ENCODE results near the gene PEX26. TPM values are rescaled to one million over a fixed set of nuclear protein-coding genes. Genes with fewer than 3 reads are reported as not detected.

The PEX26 gene
- total and polyA plus RNA-seq, 2 donors (not counting 1 experiment from before 2014, with no cell fraction given) = 10.9 to 33.4 TPM

DNA sequence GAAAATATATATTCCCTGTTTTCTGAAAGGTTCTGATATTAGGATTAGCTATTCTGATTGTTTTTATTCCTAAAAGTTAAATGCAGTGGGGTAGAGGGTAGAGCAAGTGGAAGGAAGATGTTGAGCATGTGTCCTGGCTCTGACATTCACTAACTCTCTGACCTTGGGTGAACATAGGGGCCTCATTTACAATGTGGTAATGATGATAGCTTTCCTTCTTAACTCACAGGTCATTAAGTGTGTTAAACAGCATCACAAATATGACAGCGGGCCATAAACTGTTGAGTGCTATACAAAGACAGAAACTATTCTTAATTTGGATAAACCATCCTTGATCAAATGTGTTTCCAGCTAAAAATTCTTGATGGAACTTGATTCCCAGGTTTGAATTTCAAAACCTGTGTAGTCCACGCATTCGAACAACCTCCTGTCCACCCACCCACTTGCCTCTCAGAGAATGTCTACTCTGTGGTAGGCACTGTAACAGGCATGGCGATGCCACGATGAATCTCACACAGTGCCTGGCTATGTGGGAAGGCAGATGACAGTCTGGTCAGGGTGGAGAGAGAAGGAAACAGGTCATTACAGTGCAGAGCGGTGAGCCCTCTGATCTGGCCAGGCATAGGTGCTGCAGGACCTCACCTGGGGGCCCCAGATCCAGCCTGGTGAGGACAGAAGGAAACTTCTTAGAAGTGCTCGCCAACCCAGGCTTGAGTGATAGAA is 19.3 kb upstream of the PEX26 start:
- TF ChIP-seq, protein P1, sequence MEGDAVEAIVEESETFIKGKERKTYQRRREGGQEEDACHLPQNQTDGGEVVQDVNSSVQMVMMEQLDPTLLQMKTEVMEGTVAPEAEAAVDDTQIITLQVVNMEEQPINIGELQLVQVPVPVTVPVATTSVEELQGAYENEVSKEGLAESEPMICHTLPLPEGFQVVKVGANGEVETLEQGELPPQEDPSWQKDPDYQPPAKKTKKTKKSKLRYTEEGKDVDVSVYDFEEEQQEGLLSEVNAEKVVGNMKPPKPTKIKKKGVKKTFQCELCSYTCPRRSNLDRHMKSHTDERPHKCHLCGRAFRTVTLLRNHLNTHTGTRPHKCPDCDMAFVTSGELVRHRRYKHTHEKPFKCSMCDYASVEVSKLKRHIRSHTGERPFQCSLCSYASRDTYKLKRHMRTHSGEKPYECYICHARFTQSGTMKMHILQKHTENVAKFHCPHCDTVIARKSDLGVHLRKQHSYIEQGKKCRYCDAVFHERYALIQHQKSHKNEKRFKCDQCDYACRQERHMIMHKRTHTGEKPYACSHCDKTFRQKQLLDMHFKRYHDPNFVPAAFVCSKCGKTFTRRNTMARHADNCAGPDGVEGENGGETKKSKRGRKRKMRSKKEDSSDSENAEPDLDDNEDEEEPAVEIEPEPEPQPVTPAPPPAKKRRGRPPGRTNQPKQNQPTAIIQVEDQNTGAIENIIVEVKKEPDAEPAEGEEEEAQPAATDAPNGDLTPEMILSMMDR (IDR thresholded peaks at IDR 0.05) = no peak
- TF ChIP-seq EZH2 (IDR thresholded peaks at IDR 0.05; ENCODE audit: borderline replicate concordance, insufficient read depth, low read depth, low read length, poor library complexity, severe bottlenecking) = no peak
- ChIA-PET POLR2A (interaction anchor here (3.1 kb wide), 1 partner anchor 10 kb away, joined by 12 read pairs; no protein-coding TSS in a partner anchor), CTCF (interaction anchor here (0.6 to 5.3 kb wide), 7 partner anchors 14 to 62 kb away, joined by 3 to 82 read pairs (median 10); partner anchors contain the start of gene PEX26)
- no peaks in the 10 kb centered on the region for H4K20me1 ChIP-seq (ENCODE audit: control insufficient read depth, insufficient read depth, low read length, poor library complexity, severe bottlenecking)
- Mint-ChIP-seq H3K9me3 (ENCODE audit: insufficient read depth) (no peaks in the 10 kb centered on the region), H3K4me1 (peaks cover 42% of the 10 kb centered on the region), H3K27me3 (no peaks in the 10 kb centered on the region), H3K4me3 (no peak overlapping the region), H3K27ac (peak overlapping the region; percentile 99)
- H3K4me3 ChIP-seq (ENCODE audit: control extremely low read depth in 1 of 5, extremely low read depth in 1 of 5, insufficient read depth in 1 of 5, low read depth in 2 of 5, low read length in 4 of 5) = no peak overlapping the region
- 93% methylated on average over 4 of the region's 7 CpGs for WGBS (ENCODE audit: insufficient coverage)
- H3K4me2 ChIP-seq (replicated peaks; ENCODE audit: low read depth, low read length, poor library complexity, severe bottlenecking) = peak overlapping the region; percentile 88
- H3K4me1 ChIP-seq (ENCODE audit: control insufficient read depth in 2 of 2, insufficient read depth in 2 of 2, low read length in 2 of 2) = peaks cover 30 to 43% of the 10 kb centered on the region in 2 donors
- no peaks in the 10 kb centered on the region for H3K9me3 ChIP-seq (ENCODE audit: control extremely low read depth in 1 of 3, control insufficient read depth in 2 of 3, insufficient read depth in 1 of 3, low read length in 2 of 3)
- DNase-seq (no peak), ATAC-seq (ENCODE audit: low read depth) (no peak)
- intact Hi-C loops (cut with micrococcal nuclease) = no loop called here
- no peaks in the 10 kb centered on the region for H3K27me3 ChIP-seq (replicated peaks in 1 of 4; ENCODE audit: control extremely low read depth in 1 of 4, control insufficient read depth in 3 of 4, insufficient read depth in 4 of 4, low read length in 3 of 4)
- peak overlapping the region; percentile 97 to 99 for H3K27ac ChIP-seq (ENCODE audit: low read length in 2 of 2)
- H3K9ac ChIP-seq (ENCODE audit: low read length) = peak overlapping the region; percentile 3
- no peak overlapping the region for H2AFZ ChIP-seq (ENCODE audit: insufficient read depth, low read depth, low read length, poor library complexity, severe bottlenecking)
- H3K79me2 ChIP-seq (ENCODE audit: control insufficient read depth, insufficient read depth, low read length) = peaks cover 3% of the 10 kb centered on the region
- no peaks in the 10 kb centered on the region for H3K36me3 ChIP-seq (replicated peaks in 1 of 2; ENCODE audit: control extremely low read depth in 1 of 2, control insufficient read depth in 1 of 2, extremely low read depth in 1 of 2, insufficient read depth in 2 of 2, low read length in 1 of 2)

DNA sequence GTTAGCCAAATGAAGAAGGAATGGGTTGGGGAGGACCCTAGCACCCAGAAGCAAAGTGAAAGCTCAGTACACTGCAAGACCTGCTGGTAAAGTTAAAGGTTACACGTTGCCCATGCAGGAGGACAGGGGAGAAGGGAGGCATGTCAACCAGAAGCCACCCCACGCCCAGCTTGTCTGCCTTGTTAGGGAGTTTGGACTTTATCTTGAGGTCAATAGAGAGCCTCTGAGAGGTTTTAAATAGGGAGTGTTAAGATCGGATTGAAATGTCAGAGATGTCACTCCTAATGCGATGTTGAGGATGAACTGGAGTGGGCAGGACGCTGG is 18.7 kb upstream of the PEX26 start:
- Mint-ChIP-seq H3K9me3 (ENCODE audit: insufficient read depth) (no peaks in the 10 kb centered on the region), H3K4me1 (peaks cover 44% of the 10 kb centered on the region), H3K27me3 (no peaks in the 10 kb centered on the region), H3K27ac (peak overlapping the region; percentile 42), H3K4me3 (no peak overlapping the region)
- H3K4me2 ChIP-seq (replicated peaks; ENCODE audit: low read depth, low read length, poor library complexity, severe bottlenecking) = no peak overlapping the region
- H3K27ac ChIP-seq (ENCODE audit: low read length in 2 of 2) = no peak overlapping the region
- H4K20me1 ChIP-seq (ENCODE audit: control insufficient read depth, insufficient read depth, low read length, poor library complexity, severe bottlenecking) = no peaks in the 10 kb centered on the region
- no peak overlapping the region for H3K9ac ChIP-seq (ENCODE audit: low read length)
- peaks cover 30 to 43% of the 10 kb centered on the region in 2 donors for H3K4me1 ChIP-seq (ENCODE audit: control insufficient read depth in 2 of 2, insufficient read depth in 2 of 2, low read length in 2 of 2)
- no peak for TF ChIP-seq EZH2 (IDR thresholded peaks at IDR 0.05; ENCODE audit: borderline replicate concordance, insufficient read depth, low read depth, low read length, poor library complexity, severe bottlenecking)
- TF ChIP-seq, protein P1 (IDR thresholded peaks at IDR 0.05) = no peak
- no peaks in the 10 kb centered on the region for H3K27me3 ChIP-seq (replicated peaks in 1 of 4; ENCODE audit: control extremely low read depth in 1 of 4, control insufficient read depth in 3 of 4, insufficient read depth in 4 of 4, low read length in 3 of 4)
- intact Hi-C loops (cut with micrococcal nuclease) = no loop called here
- H3K9me3 ChIP-seq (ENCODE audit: control extremely low read depth in 1 of 3, control insufficient read depth in 2 of 3, insufficient read depth in 1 of 3, low read length in 2 of 3) = no peaks in the 10 kb centered on the region
- H3K36me3 ChIP-seq (replicated peaks in 1 of 2; ENCODE audit: control extremely low read depth in 1 of 2, control insufficient read depth in 1 of 2, extremely low read depth in 1 of 2, insufficient read depth in 2 of 2, low read length in 1 of 2) = no peaks in the 10 kb centered on the region
- no peak overlapping the region for H2AFZ ChIP-seq (ENCODE audit: insufficient read depth, low read depth, low read length, poor library complexity, severe bottlenecking)
- no peak overlapping the region for H3K4me3 ChIP-seq (ENCODE audit: control extremely low read depth in 1 of 5, extremely low read depth in 1 of 5, insufficient read depth in 1 of 5, low read depth in 2 of 5, low read length in 4 of 5)
- POLR2A ChIA-PET = no interaction called here
- ATAC-seq (ENCODE audit: low read depth) (no peak), DNase-seq (no peak)
- CTCF ChIA-PET = interaction anchor here (5.3 kb wide), 1 partner anchor 18 kb away, joined by 82 read pairs; the partner anchor contains the start of gene PEX26
- 92% methylated on average over 5 of the region's 5 CpGs for WGBS (ENCODE audit: insufficient coverage)
- peaks cover 3% of the 10 kb centered on the region for H3K79me2 ChIP-seq (ENCODE audit: control insufficient read depth, insufficient read depth, low read length)

All from B cell (primary cell).